Mucosa of descending colon (tissue), 3 donors: Measurements from ENCODE around the gene PDZRN4. TPM values are rescaled to one million over a fixed set of nuclear protein-coding genes. Genes with fewer than 3 reads are reported as not detected.

Experiments
- ATAC-seq: fragments of 200-7000 bp; cut with Tn5 transposase; one replicate; pipeline ENCODE4 v1.9.1; 2020; ENCODE audit warnings: mild to moderate bottlenecking, moderate library complexity
- DNase-seq, 3 donors: peaks; one replicate each; pipeline ENCODE4 v3.0.0-alpha.2; 2020
- H3K36me3 ChIP-seq: fragments of 200-600 bp; one replicate; pipeline ENCODE4 v1.8.0; 2021; ENCODE audit warnings: low read depth, mild to moderate bottlenecking
- H3K4me1 ChIP-seq: fragments of 200-600 bp; one replicate; pipeline ENCODE4 v1.8.0; 2021; ENCODE audit warnings: low read depth, mild to moderate bottlenecking
- H3K4me3 ChIP-seq: fragments of 200-600 bp; one replicate; pipeline ENCODE4 v1.8.0; 2021; ENCODE audit warnings: mild to moderate bottlenecking
- H3K9me3 ChIP-seq: fragments of 200-600 bp; one replicate; pipeline ENCODE4 v1.8.0; 2021; ENCODE audit warnings: mild to moderate bottlenecking
- CTCF ChIP-seq: fragments of 200-600 bp; IDR thresholded peaks from one replicate; pipeline ENCODE4 v1.8.0; 2022; ENCODE audit warnings: antibody characterized with exemption, mild to moderate bottlenecking
- intact Hi-C, 2 donors: fragments of 100-400 bp; cut with DNase I in 1 of 2; cut with micrococcal nuclease in 1 of 2; formaldehyde crosslinking; loops; one replicate each; pipeline versions ENCODE4 v1.11.0 to v1.11.1; 2022; cut with DNase I, micrococcal nuclease
- total RNA-seq, 3 donors: library from RNA; stranded (reverse); fragmentation: NEBNext Ultra II Directional in 2 of 3; extraction: Animal tissue kit (Norgen Biotek cat#: 25700) in 2 of 3; gene quantifications; one replicate each; pipeline versions ENCODE4 v1.2.1 to v1.2.4, GENCODE V29; 2021 to 2023
- donor health status: DM: no; HTN: no; CAD: no; lungs with moderate emphysema.
- donor health status: DM: no; HTN: no; CAD: no.
- donor health status: DM: no; HTN: yes; CAD: no.

The PDZRN4 gene
- total RNA-seq, 3 donors from 2014 or later: 0.78 to 46.9 (median 2.0) TPM

GRCh38 chr12:41217727-41218126 lies 29.6 kb downstream of the PDZRN4 start:
- TF ChIP-seq CTCF: no peak
- Histone ChIP-seq H3K4me3 (no peak overlapping the region), H3K36me3 (no peaks in the 10 kb centered on the region), H3K9me3 (no peaks in the 10 kb centered on the region), H3K4me1 (no peaks in the 10 kb centered on the region)
- DNase-seq (no peak), ATAC-seq (no peak)
- intact Hi-C loops: no loop called here

DNA sequence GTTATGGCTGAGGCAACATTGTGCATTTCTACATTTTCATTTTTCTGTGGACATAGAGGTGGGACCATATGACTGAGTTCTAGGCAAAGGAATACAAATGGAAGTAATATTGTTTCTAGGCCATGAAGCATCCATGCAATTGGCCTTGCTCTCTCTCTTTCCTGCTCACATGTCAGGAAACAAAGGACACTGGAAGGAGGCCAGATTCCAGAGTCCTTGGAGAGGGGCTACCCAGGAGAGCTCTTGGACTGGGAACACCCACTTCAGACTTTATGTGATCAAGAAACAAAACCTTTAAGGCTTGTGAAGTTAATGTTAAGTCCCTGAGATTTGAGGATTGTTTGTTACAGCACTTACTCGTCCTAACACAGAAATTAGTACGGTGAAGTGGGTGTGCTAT lies 32.8 kb downstream of the PDZRN4 start:
- Histone ChIP-seq H3K36me3 (no peaks in the 10 kb centered on the region), H3K4me3 (no peak overlapping the region), H3K9me3 (no peaks in the 10 kb centered on the region), H3K4me1 (no peaks in the 10 kb centered on the region)
- DNase-seq (no peak), ATAC-seq (no peak)
- TF ChIP-seq CTCF: no peak
- intact Hi-C loops: no loop called here

DNA sequence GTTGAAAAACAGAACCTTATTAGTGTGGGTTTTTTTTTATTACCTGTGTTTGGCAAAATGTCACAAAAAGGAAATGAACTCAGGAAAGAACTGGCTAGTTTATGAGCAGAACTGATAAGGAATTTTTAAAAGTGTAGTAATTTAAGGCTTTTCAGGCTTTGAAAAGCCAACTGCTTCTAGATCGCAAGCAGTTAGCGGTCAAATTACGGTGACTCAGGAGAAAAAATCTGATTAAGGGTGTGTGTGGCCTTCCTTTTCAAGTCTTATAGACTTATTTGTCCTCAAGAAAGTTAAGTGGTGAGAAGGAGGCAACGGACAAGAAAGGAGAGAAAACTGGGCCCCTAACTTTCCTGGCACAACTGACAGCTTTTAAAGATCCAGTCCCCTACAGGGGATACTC lies 33.4 kb downstream of the PDZRN4 start:
- no peak overlapping the region for H3K4me3 ChIP-seq
- intact Hi-C loops: no loop called here
- TF ChIP-seq CTCF: no peak
- H3K36me3 ChIP-seq: no peaks in the 10 kb centered on the region
- DNase-seq (no peak), ATAC-seq (no peak)
- no peaks in the 10 kb centered on the region for H3K9me3 ChIP-seq
- H3K4me1 ChIP-seq: no peaks in the 10 kb centered on the region

DNA sequence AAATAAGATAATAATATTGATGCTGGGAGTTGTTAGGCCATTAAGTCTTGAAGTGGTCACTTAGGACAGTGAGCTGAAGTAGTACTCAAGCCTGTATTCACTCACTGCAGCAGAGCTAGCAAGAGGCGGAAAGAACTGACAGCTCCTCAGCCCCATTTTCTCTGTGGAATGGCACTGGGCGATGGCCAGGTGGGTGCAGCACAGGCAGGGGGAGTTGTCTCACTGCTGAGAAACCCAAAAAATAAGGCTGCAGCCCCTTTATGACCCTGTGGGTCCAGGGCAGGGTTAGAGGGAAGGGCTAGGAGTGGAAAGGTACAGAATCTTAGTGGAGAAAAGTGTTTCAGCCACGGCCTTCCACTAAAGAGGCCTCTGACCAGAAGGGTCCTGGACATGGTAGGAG lies 35.5 kb downstream of the PDZRN4 start:
- TF ChIP-seq CTCF: no peak
- no peaks in the 10 kb centered on the region for H3K9me3 ChIP-seq
- intact Hi-C loops: no loop called here
- no peaks in the 10 kb centered on the region for H3K36me3 ChIP-seq
- ATAC-seq (no peak), DNase-seq (no peak)
- no peaks in the 10 kb centered on the region for H3K4me1 ChIP-seq
- H3K4me3 ChIP-seq: no peak overlapping the region

GRCh38 chr12:41224066-41224465 lies 35.9 kb downstream of the PDZRN4 start:
- H3K36me3 ChIP-seq: no peaks in the 10 kb centered on the region
- H3K4me3 ChIP-seq: no peak overlapping the region
- H3K4me1 ChIP-seq: no peaks in the 10 kb centered on the region
- ATAC-seq (no peak), DNase-seq (no peak)
- TF ChIP-seq CTCF: no peak
- intact Hi-C loops: no loop called here
- no peaks in the 10 kb centered on the region for H3K9me3 ChIP-seq

DNA sequence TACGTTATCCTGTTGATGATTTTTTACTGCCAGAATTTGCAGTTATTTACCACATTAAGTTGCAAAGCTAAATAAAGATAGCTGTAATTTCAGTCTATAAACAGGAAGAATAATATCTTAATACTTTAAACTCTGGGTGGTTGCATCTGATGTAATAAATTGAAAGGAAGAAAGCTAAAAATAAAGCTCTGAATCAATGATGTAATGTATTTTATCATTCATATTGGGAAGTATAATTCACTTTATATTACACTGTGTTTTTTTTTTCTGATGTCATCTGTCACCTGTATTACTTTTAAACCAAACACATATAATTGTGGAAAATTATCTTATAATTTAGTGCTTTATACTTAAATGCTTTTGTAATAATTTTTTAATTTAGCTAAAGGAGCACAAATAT lies 37.1 kb downstream of the PDZRN4 start:
- intact Hi-C loops: no loop called here
- TF ChIP-seq CTCF: no peak
- Histone ChIP-seq H3K36me3 (no peaks in the 10 kb centered on the region), H3K4me1 (no peaks in the 10 kb centered on the region), H3K9me3 (no peaks in the 10 kb centered on the region), H3K4me3 (no peak overlapping the region)
- ATAC-seq: no peak
- DNase-seq: no peak
